Uterus (tissue), 2 donors: Measurements from ENCODE around the gene SEPTIN5.

Source experiments
- CTCF ChIP-seq, 4 experiments: fragments of 200-600 bp in 2 of 4; fragments of 450-650 bp in 2 of 4; sonication (generic) in 2 of 4; IDR thresholded peaks; one replicate each; pipeline ENCODE4 v1.5.1; 2016 to 2019; ENCODE audit warnings: antibody characterized with exemption in 4 of 4, mild to moderate bottlenecking in 2 of 4, moderate library complexity in 1 of 4
- POLR2A ChIP-seq, 2 donors: fragments of 450-650 bp; IDR thresholded peaks; one replicate each; pipeline ENCODE4 v1.6.1; 2016; ENCODE audit warnings: antibody characterized with exemption in 2 of 2, mild to moderate bottlenecking in 1 of 2, moderate library complexity in 1 of 2

GRCh38 chr22:19696504-19697276, 17.6 kb upstream of the SEPTIN5 start:
- TF ChIP-seq CTCF (IDR thresholded peaks at IDR 0.05) (no peak), POLR2A (IDR thresholded peaks at IDR 0.05) (no peak)
